Cardiac muscle cell (in vitro differentiated cells and primary cell): ENCODE data around the gene MS4A18. TPM values are rescaled to one million over a fixed set of nuclear protein-coding genes. Genes with fewer than 3 reads are reported as not detected.

Source experiments
- DNase-seq, 2 donors: peaks; one replicate each; pipeline versions ENCODE4 v3.0.0 to v3.0.0-alpha.2; 2010 to 2017; ENCODE audit warnings: low read depth in 1 of 2, low spot score in 1 of 2
- H3K27ac ChIP-seq: fragments of 200-600 bp; sonication (generic); 2 replicates; pipeline ENCODE4 v1.5.1; 2016
- H3K27me3 ChIP-seq: fragments of 200-600 bp; sonication (generic); 2 replicates; pipeline ENCODE4 v1.6.0; 2016; ENCODE audit warnings: control low read depth
- H3K36me3 ChIP-seq: fragments of 200-600 bp; sonication (generic); 2 replicates; pipeline ENCODE4 v1.5.1; 2016; ENCODE audit warnings: control low read depth
- H3K4me1 ChIP-seq: fragments of 200-600 bp; sonication (generic); 2 replicates; pipeline ENCODE4 v1.8.1; 2017; ENCODE audit warnings: low read depth, mild to moderate bottlenecking, mixed run types
- H3K4me3 ChIP-seq: fragments of 200-600 bp; sonication (generic); 2 replicates; pipeline ENCODE4 v1.5.1; 2016; ENCODE audit warnings: mild to moderate bottlenecking
- H3K9me3 ChIP-seq: fragments of 200-600 bp; sonication (generic); 2 replicates; pipeline ENCODE4 v1.5.1; 2017; ENCODE audit warnings: low read depth, mild to moderate bottlenecking, control low read depth
- CTCF ChIP-seq: IDR thresholded peaks from 2 replicates; pipeline ENCODE4 v1.5.1; 2012; ENCODE audit warnings: low read depth, mild to moderate bottlenecking, low read length
- polyA plus RNA-seq: library from polyadenylated mRNA; unstranded; fragments of >200 nt; fragmentation: Nextera tagmentation; extraction: Ambion mirVana; gene quantifications from 2 replicates; pipeline ENCODE4 v1.2.1, GENCODE V29; 2016
- total RNA-seq: library from RNA; depleted of rRNA; stranded (reverse); fragments of >200 nt; gene quantifications from 2 replicates; pipeline ENCODE4 v1.2.3, GENCODE V29; 2016

MS4A18 gene
- total and polyA plus RNA-seq, 2 experiments from 2014 or later, result not detected

- no peak for TF ChIP-seq CTCF
- no peaks in the 10 kb centered on the region for H3K9me3 ChIP-seq
Measured at GRCh38 chr11:60764879-60765278, 40.4 kb downstream of the MS4A18 start.

DNA sequence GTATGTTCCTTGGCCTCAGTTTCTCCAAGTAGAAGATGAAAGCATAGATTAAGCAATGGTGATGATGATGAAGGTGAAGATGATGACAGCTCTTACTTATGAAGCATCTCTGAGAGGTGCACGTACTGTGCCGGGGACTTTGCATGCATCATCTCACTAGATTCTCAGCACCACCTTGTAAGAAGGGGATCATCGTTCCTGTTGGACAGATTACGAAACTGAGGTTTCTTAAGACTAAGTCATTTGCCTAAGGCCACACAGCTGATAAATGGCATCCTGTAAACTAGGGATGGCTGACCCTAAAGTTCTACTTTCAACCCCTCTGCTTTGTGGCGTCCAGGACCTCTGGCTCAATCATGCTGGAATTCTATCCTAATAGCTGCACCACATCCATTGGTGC is 40.8 kb downstream of the MS4A18 start:
- DNase-seq, result no peak
- Histone ChIP-seq H3K4me3 (no peak overlapping the region), H3K9me3 (no peaks in the 10 kb centered on the region), H3K27ac (no peak overlapping the region), H3K4me1 (no peaks in the 10 kb centered on the region), H3K36me3 (no peaks in the 10 kb centered on the region), H3K27me3 (no peaks in the 10 kb centered on the region)
- no peak for TF ChIP-seq CTCF

More at GRCh38 chr11:60764879-60765278, 40.4 kb downstream of the MS4A18 start:
- no peaks in the 10 kb centered on the region for H3K4me1 ChIP-seq
- no peak overlapping the region for H3K27ac ChIP-seq
- no peak for DNase-seq
- H3K27me3 ChIP-seq, result no peaks in the 10 kb centered on the region
- no peak overlapping the region for H3K4me3 ChIP-seq
- H3K36me3 ChIP-seq, result no peaks in the 10 kb centered on the region

GRCh38 chr11:60766547-60766946 is 42.0 kb downstream of the MS4A18 start:
- Histone ChIP-seq H3K4me3 (no peak overlapping the region), H3K36me3 (no peaks in the 10 kb centered on the region), H3K27ac (no peak overlapping the region), H3K9me3 (no peaks in the 10 kb centered on the region), H3K27me3 (no peaks in the 10 kb centered on the region), H3K4me1 (no peaks in the 10 kb centered on the region)
- DNase-seq, result no peak
- no peak for TF ChIP-seq CTCF

DNA sequence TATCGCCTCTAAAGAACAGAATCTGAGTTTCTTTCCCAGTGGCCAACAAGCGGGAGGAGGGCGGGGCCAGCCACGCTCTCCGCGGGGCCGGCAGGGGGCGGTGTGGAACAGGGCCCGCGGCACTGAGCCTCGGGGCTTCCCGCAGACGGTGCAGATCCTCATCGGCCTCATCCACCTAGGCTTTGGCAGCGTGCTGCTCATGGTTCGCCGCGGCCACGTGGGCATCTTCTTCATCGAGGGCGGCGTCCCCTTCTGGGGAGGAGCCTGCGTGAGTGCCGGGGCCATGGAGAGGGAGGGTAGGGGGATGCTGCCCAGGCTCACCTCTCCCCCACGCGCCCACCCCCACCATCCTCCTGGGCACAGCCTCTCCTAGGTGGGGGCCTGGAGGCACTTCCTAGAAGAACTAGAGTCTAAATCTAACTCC is 42.9 kb downstream of the MS4A18 start:
- H3K27ac ChIP-seq, result no peak overlapping the region
- no peaks in the 10 kb centered on the region for H3K4me1 ChIP-seq
- no peak overlapping the region for H3K4me3 ChIP-seq
- no peaks in the 10 kb centered on the region for H3K27me3 ChIP-seq
- TF ChIP-seq CTCF, result peak; percentile 61
- no peaks in the 10 kb centered on the region for H3K9me3 ChIP-seq
- no peaks in the 10 kb centered on the region for H3K36me3 ChIP-seq
- no peak for DNase-seq

DNA sequence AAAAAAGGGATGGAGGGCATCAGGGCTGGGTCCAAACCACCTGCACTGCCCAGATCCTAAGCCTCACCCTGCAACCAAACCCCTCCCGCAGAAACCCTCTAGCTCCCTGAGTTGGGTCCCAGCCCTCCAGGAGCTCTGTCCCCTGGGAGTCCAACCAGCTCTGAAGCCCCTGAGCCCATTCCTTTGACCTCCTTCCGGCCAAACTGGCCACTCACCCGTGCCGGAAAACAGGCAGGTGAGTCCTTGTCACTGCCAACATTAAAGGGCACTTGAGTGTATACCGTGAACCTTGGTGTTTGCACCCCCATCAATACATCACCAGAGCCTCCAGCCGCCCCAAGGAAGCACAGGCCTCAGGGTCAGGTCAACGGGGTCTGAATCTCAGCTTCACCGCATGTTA is 43.7 kb downstream of the MS4A18 start:
- TF ChIP-seq CTCF, result no peak
- DNase-seq, result no peak
- H3K27me3 ChIP-seq, result no peaks in the 10 kb centered on the region
- no peaks in the 10 kb centered on the region for H3K4me1 ChIP-seq
- H3K27ac ChIP-seq, result no peak overlapping the region
- no peaks in the 10 kb centered on the region for H3K36me3 ChIP-seq
- no peak overlapping the region for H3K4me3 ChIP-seq
- H3K9me3 ChIP-seq, result no peaks in the 10 kb centered on the region

- Histone ChIP-seq H3K4me1 (no peaks in the 10 kb centered on the region), H3K4me3 (no peak overlapping the region), H3K9me3 (no peaks in the 10 kb centered on the region), H3K27ac (no peak overlapping the region), H3K36me3 (no peaks in the 10 kb centered on the region), H3K27me3 (no peaks in the 10 kb centered on the region)
- TF ChIP-seq CTCF, result no peak
- no peak for DNase-seq
Measured at GRCh38 chr11:60769273-60769672, 44.8 kb downstream of the MS4A18 start.
